HG03196 (cell line): Measurements from ENCODE around the gene ATP11C.
"Not testable (repeated sequence)": the region's sequence is repeated elsewhere in the genome, so short reads cannot be mapped to it uniquely, and the experiment has no call there.

Experiments
- ATAC-seq: cut with Tn5 transposase; IDR thresholded peaks from one replicate; pipeline ENCODE4 v1.9.1; 2021; ENCODE audit not compliant: unreplicated experiment

The ATP11C gene

DNA sequence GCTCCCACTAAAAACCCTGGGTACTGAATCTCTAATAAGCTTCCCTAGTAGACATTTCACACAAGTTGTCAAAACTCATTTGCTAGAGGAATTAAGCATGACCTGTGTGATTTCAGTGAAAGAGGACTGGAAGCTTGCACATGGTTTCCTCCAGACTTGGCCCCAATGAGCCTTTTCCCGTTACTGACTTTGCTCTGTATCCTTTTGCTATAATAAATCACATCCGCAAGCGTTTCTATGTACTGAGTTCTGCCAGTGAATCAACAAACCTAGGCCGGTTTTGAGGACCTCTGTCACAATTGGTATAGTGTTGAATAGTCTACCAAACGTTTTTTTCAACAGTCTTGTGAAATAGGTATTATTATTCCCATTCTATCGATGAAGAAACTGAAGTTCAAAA is 8.2 kb downstream of the ATP11C start:
- no peak for ATAC-seq

GRCh38 chrX:139924069-139924695 is 8.7 kb downstream of the ATP11C start:
- no peak for ATAC-seq

DNA sequence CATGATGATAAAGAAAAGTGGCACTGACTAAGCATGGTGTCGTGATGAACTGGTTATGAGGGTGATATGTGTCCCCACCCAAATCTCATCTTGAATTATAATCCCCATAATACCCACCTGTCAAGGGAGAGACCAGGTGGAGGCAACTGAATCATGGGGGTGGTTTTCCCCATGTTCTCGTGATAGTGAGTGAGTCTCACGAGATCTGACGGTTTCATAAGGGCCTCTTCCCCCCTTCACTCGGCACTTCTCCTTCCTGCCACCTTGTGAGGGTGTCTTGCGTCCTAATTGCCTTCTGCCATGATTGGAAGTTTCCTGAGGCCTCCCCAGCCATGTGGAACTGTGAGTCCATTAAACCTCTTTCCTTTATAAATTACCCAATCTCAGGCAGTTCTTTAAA is 11.7 kb downstream of the ATP11C start:
- not testable (repeated sequence) for ATAC-seq

GRCh38 chrX:139920316-139920715 is 12.5 kb downstream of the ATP11C start:
- ATAC-seq: no peak

DNA sequence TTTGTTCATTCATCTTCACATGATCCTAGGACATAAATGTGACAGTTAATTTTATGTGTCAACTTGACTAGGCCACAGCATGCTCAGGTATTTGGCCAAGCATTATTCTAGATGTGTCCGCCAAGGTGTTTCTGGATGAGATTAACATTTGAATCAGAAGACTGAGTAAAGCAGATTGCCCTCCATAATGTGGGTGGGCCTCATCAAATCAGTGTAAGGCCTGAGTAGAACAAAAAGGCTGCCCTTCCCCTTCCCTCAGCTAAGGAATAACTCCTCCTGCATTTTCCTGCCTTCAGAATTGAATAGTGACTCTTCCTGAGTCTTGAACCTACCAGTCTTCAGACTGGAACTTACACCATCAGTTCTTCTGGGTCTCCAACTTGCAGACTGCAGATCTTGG is 18.4 kb downstream of the ATP11C start:
- no peak for ATAC-seq

GRCh38 chrX:139909712-139910111 is 23.1 kb downstream of the ATP11C start:
- no peak for ATAC-seq

DNA sequence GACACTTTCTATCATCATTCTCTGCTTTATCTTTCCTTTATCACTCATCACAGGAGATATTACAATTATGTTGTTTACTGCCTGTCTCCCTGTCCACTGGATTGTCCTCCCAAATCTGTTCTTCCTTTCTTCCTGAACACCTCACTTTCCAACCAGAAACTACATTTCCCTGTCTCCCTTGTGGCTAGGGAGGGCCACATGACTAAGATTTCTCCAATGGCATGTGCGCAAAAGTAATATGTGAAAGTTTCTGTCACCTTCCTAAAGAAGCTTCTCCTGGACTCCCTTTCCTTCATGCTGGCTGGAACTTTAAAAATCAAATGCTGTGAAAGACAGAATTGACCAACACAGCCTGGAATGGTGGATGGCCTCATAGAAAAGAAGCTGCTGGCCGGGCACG is 25.8 kb downstream of the ATP11C start:
- ATAC-seq: no peak

DNA sequence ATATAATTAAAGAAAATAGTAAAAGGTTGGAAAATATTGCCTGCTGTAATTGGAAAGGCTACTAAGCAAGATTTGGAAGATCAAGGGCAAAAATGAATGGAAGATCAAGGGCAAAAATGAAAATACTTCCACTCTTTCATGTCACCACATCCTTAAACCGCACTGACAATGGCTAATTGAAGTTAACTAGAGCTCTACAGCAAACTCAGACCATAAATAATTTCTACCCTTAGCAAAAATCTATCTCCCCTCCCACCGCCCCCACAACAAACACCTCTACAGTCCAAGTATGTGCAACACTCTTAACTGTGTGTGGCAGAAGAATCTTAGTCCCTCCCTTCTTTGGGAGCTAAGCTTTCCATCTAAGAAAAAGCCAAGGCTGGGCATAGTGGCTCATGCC is 27.1 kb downstream of the ATP11C start:
- ATAC-seq: no peak

GRCh38 chrX:139905051-139905450 is 27.8 kb downstream of the ATP11C start:
- no peak for ATAC-seq

GRCh38 chrX:139903210-139903609 is 29.6 kb downstream of the ATP11C start:
- no peak for ATAC-seq

DNA sequence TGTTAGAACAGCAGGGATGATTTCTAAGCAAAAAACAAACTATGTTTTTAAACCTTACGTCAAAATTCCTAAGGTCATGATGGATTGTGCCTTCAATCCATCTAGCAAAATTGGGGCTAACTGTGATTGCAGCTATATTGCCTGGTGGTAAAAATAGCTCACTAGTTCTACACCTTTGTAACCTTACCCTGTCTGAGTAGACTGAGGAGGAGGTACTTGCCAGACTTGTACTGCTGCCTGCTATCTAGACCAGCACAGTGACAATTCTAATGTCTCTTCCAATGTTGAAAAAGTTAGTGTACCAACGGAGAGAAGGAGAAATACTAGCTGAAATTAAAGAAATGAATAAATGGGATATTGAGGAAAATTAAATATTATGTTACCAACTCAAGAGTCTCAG is 30.3 kb downstream of the ATP11C start:
- ATAC-seq: no peak

GRCh38 chrX:139898334-139898733 is 34.5 kb downstream of the ATP11C start:
- no peak for ATAC-seq

DNA sequence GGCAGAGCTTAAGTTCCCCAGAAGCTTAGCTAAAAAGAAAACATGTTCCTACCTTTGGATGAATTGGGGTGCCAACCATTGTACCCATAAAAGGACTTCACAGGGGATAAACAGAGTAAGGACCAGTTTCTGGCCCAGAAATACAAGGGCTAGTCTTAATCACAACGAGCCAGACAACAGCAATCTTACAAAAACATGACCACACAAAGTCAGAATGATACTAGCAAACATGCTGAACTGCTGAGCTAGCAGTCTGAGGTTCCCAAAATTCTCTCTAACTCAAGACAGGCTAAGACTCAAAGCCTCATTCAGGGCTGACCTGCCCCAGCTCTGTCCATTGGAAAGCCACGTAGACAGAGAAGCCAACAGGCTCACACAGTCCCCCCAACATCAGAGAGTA is 40.3 kb downstream of the ATP11C start:
- peak; percentile 65 for ATAC-seq

DNA sequence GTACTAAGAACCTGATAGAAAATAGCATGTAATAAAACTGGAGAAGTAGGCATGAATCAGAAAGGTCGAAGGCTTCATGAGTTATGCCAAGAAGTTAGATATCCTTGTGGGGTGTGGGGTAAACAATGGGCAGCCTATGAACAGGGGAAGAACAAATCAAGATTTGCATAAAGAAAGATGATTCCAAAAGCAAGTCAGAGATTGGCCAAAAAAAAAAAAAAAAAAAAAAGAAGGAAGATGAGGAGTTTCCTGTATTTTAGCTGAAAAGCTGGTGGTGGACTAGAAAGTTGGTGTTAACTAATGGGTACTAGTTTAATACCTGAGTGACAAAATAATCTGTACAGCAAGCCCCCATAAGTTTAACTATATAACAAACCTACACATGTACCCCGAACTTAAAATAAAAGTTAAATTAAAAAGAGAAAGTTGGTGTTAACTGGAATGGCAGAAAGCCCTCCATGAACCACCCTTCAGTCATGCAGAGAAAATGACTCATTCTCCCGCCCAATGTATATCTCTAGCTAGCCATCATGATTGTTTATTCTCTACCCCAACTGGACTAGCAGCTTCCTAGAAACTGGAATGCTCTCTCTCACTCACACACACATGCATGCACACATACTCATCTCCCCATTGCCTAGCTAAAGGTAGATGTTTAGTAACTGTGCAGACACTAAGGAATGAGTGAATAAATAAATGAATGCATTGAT is 41.7 kb downstream of the ATP11C start:
- no peak for ATAC-seq

DNA sequence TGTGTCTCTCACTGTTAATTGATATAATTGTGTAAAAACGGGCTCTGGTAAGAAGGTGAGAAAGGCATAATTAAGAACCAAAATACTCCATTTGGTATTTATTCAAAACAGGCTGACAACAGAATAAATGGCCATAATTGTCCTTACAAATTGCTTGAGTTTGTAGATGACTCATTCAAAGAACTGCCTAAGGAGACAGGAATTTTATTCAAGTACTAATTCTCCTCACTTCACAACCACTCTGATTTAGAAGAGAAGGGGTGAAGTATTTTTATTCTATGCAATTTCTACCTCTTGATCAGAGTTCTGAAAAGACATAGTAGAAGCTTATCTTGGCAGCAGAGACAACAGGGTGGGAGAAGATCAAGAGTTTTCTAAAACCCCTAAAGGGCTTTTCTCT is 43.1 kb downstream of the ATP11C start:
- ATAC-seq: no peak

DNA sequence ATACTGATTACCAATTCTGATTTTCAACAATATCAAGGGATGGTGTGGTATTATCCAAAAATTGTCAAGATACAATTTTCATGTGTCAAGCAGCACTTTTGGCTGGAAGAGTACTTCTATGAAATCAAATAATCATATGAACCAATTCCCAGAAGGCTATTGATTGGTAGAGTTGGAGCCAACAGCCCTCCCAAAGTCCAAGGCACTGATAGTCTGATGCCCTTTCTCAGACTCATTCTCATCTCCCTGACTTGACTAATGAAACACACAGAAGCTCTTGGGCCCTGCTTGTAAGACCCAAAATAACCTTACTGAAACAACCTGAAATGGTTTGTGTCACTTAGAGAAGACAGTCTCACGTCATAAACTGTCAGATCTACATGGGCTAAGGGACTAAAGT is 48.9 kb downstream of the ATP11C start:
- no peak for ATAC-seq

GRCh38 chrX:139882299-139882698 is 50.6 kb downstream of the ATP11C start:
- no peak for ATAC-seq

DNA sequence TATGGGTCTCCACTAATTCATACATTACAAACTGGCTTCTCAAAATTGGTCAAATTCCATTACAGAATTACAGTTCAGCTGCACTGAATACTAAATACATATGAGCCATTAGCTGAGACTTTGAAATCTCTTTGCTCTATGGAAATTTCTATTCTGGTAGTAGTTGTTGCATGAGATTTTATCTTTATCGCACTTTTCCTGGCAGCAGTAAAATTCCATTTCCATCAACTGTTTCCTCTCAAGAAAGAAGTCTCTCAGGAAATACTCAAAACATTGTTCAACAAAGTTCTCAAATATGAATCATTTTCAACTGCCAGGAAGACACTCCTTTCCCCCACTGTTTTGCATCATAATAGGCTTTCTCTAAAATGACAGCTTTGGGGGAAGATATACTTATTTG is 51.3 kb downstream of the ATP11C start:
- ATAC-seq: no peak

- ATAC-seq: no peak
Observed at GRCh38 chrX:139881130-139881529, 51.7 kb downstream of the ATP11C start.

GRCh38 chrX:139877710-139878414 is 55.0 kb downstream of the ATP11C start:
- no peak for ATAC-seq

- no peak for ATAC-seq
Observed at GRCh38 chrX:139875841-139876240, 57.0 kb downstream of the ATP11C start.

GRCh38 chrX:139869796-139870195 is 63.1 kb downstream of the ATP11C start:
- no peak for ATAC-seq
